ENCODE results near the gene PAAF1.
"Not testable (repeated sequence)": the region's sequence is repeated elsewhere in the genome, so short reads cannot be mapped to it uniquely, and the experiment has no call there.

Gene PAAF1

DNA sequence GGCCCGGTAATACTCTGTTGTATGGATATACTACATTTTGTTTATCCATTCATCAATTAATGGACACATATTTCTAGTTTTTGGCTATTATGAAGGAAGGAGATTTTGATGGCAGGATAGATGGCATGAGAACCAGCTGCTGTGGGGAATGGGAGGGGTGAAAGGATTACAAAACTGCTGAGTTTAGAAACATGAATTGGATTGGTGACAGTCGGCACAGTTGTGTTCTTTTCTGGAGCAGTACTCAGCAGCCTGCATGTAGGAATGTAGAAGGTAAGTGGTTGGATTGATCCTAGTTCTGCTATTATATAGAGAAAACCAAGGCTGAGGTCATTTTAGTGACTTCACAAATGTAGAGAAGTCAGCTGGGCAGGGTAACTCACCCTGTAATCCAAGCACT is 7.1 kb downstream of the PAAF1 start:
- no peak for FAIRE-seq

DNA sequence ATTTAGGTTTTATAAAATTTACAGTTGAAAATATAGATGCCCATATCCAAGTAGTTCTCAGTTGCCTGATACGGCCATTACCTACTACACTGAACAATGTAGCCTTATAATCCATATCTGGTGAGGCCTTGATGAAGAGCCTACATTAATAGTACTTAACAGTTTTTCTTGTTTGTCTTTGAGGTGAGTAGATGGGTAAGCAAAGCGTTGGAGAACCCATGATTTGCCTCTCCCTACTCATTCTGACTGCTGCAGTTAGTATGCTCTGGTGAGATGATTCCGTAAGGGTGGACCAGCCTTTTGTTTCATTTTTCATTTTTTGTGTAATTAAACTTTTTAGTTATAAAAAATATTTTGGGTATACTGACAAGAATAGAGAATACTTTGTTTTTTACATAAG is 11.4 kb downstream of the PAAF1 start:
- FAIRE-seq, result no peak

DNA sequence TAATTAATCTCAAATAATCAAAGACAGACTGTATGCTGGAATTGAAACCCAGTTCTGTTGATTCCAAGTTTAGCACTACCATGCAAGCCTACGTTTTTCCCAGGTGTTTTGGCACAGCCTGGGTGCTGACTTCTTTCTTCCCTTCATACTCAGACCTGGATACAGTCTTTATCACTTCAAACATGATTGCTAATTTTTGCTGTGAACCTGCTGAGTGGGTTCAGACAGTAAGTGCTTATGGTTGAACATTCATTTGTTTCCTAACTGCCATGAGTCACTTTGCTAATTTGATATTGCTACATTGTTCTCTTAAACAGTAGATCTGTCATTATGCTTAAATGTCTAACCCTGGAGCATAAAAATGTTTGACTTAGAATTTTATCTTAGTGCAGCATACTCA is 12.2 kb downstream of the PAAF1 start:
- no peak for FAIRE-seq

DNA sequence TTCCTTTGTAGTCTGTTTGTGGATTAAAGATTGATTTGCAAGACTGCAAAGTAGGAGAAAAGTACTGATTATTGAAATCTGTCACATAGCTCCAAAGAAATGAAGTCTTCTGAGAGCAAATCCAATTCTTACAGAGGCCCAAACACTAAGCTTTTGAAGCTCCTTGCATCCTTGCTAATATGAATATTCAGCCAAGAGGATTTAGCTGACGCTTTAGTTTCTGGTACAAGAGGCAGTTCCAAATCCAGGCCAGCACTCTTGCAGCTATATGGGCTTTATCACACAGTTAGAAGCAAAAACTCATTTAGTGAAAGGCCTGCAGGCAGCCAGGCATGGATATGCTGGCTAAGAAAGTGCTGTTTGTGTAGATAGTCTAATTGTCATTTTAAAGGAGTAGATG is 12.7 kb downstream of the PAAF1 start:
- no peak for FAIRE-seq

DNA sequence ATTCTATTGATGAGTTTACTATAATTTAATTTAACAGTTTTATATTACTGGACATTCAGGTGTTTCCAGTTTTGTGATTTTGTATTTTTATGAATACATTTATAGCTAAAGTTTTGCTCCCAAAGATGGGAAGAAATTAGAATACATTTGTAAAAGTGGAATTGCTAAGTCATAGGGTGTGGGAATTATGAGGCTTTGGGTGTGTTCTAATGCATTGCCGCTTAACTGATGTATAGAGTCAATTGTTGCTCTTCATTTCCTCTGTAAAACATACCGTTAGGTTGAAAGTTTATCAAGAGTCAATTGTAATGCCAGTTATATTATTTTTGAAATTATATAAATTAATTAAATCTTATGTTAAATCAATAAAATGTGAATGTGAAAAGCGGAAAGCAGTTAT is 16.2 kb downstream of the PAAF1 start:
- FAIRE-seq, result no peak

GRCh38 chr11:73894725-73895335 is 18.0 kb downstream of the PAAF1 start:
- FAIRE-seq, result no peak

DNA sequence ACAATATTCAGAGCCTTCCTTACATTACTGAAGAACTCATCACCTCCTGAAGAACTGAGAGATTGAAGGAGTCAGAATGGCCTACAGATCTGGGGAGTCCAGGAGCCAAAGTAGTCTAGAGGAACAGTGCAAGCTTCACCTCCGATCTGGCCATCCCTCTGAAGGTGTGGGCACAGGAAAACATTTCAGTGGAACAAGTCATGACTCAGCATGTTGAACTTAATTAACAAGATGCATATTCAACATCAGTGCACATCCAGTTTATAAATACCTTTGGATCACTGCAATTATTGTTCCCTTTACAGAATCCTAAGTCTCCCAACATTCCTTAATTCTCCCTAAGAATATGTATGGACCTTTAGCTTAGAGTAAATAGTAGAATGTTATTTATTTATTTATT is 25.5 kb downstream of the PAAF1 start:
- FAIRE-seq, result no peak

- FAIRE-seq, result no peak
Observed at GRCh38 chr11:73907191-73907590, 30.4 kb downstream of the PAAF1 start.

DNA sequence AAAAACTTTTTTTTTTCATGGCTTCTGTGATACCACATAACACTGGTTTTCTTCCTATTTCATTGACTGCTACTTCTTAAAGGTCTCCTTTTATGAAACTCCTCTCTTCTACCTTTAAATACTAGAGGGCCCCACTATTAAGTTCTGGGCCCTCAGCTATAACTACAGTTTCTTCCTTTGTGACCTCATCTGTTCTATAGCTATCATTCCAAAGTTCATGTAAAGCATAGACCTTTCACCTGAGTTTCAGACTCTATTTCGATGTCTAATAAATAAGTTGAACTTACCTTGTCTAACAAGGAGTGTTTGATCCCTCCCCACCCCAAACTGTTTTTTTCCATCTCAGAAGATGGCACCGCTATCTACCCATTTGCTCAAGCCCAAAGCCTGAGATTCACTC is 35.2 kb downstream of the PAAF1 start:
- FAIRE-seq, result no peak

GRCh38 chr11:73913472-73913871 is 36.7 kb downstream of the PAAF1 start:
- no peak for FAIRE-seq

- FAIRE-seq, result no peak
Observed at GRCh38 chr11:73914284-73914683, 37.5 kb downstream of the PAAF1 start.

GRCh38 chr11:73916435-73916834 is 39.6 kb downstream of the PAAF1 start:
- FAIRE-seq, result no peak

GRCh38 chr11:73921180-73921579 is 44.4 kb downstream of the PAAF1 start:
- no peak for FAIRE-seq

DNA sequence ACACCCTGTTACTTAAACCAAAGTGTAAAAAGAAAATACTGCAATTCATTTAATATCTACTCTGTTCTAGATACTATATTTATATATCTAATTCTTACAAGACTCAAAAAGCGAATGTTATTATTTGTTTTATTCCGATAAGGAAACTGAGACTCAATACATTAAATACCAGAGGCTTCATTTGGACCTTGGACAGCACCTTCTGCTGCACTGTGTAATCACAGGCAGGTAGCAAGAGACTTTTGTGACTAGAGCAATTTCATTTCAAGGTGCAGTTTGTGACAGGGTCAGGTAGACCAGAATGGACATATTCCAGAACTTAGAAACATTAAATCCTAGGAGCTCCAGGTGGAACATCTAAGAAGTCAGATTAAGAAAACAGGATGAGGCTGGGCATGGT is 52.6 kb downstream of the PAAF1 start:
- FAIRE-seq, result no peak

- no peak for FAIRE-seq
Observed at GRCh38 chr11:73931039-73931645, 54.3 kb downstream of the PAAF1 start.

GRCh38 chr11:73931951-73932350 is 55.2 kb downstream of the PAAF1 start:
- FAIRE-seq, result no peak

DNA sequence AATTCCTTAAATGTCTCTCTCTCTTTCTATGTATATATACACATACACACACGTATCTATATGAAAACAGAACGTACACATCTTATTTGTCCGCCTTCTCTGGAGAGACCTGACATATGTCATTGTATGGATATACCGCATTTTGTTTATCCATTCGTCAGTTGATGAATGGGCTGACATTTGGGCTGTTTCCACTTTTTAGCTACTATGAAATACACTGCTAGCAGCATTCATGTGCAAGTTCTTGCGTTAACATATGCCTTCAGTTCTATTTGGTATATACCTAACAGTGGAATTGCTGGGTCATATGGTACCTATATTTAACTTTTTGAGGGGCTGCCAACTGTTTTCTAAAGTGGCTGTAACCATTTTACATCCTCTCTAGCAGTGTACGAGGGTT is 56.0 kb downstream of the PAAF1 start:
- no peak for FAIRE-seq

GRCh38 chr11:73936047-73936446 is 59.2 kb downstream of the PAAF1 start:
- FAIRE-seq, result not testable (repeated sequence)

DNA sequence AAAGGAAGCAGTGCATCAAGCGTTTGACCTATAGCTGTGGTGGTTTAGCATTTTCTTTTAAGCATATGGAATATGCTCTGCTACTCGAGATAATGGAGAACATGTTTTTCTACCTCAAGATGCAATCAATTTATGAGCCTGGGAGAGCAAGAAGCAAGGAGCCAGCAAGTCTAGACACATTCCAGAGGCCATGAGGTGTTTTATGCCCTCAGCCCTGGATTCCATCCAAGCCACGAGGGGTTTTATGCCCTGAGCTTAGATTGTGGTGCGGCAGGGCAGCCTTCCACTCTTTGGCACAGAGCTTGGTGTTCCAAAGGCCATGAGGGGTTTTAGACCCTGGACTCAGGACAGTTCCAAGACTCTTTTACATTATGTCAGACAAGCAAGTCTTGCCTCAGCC is 62.3 kb downstream of the PAAF1 start:
- no peak for FAIRE-seq

- FAIRE-seq, result no peak
Observed at GRCh38 chr11:73940801-73941570, 64.2 kb downstream of the PAAF1 start.

GRCh38 chr11:73942010-73942409 is 65.2 kb downstream of the PAAF1 start:
- FAIRE-seq, result no peak

DNA sequence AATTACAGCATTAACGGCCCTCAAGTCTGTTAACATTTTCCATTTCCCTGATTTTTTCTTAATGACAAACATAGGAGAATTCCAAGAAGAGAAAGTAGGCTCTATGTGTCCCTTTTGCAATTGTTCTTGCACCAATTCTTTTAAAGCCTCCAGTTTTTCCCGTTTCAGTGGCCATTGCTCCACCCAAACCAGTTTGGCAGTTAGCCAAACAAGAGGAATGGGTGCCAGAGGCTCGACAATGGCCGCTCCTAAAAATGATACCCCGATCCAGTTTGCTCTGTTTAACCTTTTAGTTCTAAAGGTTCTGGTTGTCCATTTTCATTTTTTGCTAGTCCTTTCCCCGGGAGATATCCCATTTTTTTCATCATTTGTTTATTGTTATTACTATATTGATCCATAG is 67.3 kb downstream of the PAAF1 start:
- FAIRE-seq, result no peak

DNA sequence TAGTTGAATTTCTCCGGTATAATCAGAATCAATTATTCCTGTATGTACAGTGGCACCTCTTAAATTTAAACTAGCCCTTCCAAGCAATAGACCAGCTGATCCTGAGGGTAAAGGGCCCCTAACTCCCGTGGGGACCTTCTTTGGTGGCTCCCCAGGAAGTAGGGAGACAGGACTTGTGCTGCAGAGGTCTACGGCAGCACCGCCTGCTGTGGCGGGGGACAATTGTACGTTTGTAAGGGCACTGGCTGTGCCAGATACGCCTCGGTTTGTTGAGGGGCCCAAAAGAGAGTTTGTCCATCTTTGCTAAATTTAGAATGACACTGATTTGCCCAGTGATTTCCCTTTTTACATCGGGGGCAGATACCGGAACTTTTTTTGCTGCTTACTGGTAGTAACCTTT is 68.1 kb downstream of the PAAF1 start:
- FAIRE-seq, result no peak

DNA sequence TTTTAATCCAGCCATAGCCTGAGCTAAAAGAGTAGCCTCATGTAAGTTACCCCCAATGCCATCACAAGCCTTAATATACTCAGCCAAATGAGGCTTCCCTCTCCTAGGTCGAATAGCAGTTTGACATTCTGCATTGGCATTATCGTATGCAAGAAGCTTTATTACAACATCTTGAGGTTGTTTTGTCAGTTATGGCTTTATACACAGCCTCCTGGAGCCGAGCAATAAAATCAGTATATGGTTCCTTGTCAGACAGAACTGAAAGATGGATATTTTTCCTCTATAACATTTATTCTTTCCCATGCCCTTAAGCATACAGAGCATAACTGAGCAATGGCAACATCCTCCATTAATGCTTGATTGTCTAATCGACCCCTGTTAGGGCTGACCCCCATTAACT is 68.6 kb downstream of the PAAF1 start:
- FAIRE-seq, result no peak
